HG02763 (cell line): ENCODE results near the gene THSD7B.

ENCODE experiments used
- ATAC-seq: cut with Tn5 transposase; IDR thresholded peaks from one replicate; pipeline ENCODE4 v1.9.1; 2021; ENCODE audit warnings: mild to moderate bottlenecking, moderate library complexity; ENCODE audit not compliant: unreplicated experiment

The THSD7B gene

GRCh38 chr2:137345994-137346393 lies 580.6 kb downstream of the THSD7B start:
- ATAC-seq: no peak

- no peak for ATAC-seq
Measured at GRCh38 chr2:137348301-137348700, 583.0 kb downstream of the THSD7B start.

GRCh38 chr2:137357634-137358033 lies 592.3 kb downstream of the THSD7B start:
- no peak for ATAC-seq

- ATAC-seq: no peak
Measured at GRCh38 chr2:137367361-137367760, 602.0 kb downstream of the THSD7B start.

- no peak for ATAC-seq
Measured at GRCh38 chr2:137369106-137369505, 603.8 kb downstream of the THSD7B start.

GRCh38 chr2:137379186-137379585 lies 613.8 kb downstream of the THSD7B start:
- ATAC-seq: no peak

GRCh38 chr2:137380610-137381009 lies 615.3 kb downstream of the THSD7B start:
- ATAC-seq: no peak

GRCh38 chr2:137381731-137382130 lies 616.4 kb downstream of the THSD7B start:
- ATAC-seq: no peak

- no peak for ATAC-seq
Measured at GRCh38 chr2:137383391-137383790, 618.0 kb downstream of the THSD7B start.

- ATAC-seq: no peak
Measured at GRCh38 chr2:137387044-137387443, 621.7 kb downstream of the THSD7B start.

- no peak for ATAC-seq
Measured at GRCh38 chr2:137405496-137405895, 640.2 kb downstream of the THSD7B start.

GRCh38 chr2:137411585-137411984 lies 646.2 kb downstream of the THSD7B start:
- no peak for ATAC-seq

GRCh38 chr2:137420744-137421143 lies 655.4 kb downstream of the THSD7B start:
- ATAC-seq: no peak

- no peak for ATAC-seq
Measured at GRCh38 chr2:137435162-137435561, 669.8 kb downstream of the THSD7B start.

- no peak for ATAC-seq
Measured at GRCh38 chr2:137437386-137437785, 672.0 kb downstream of the THSD7B start.

- ATAC-seq: no peak
Measured at GRCh38 chr2:137444970-137445369, 679.6 kb downstream of the THSD7B start.

- ATAC-seq: no peak
Measured at GRCh38 chr2:137449454-137449853, 684.1 kb downstream of the THSD7B start.

GRCh38 chr2:137454886-137455285 lies 689.5 kb downstream of the THSD7B start:
- ATAC-seq: no peak

- ATAC-seq: peak; percentile 77
Measured at GRCh38 chr2:137467246-137467862, 702.0 kb downstream of the THSD7B start.

GRCh38 chr2:137493261-137493660 lies 727.9 kb downstream of the THSD7B start:
- no peak for ATAC-seq

GRCh38 chr2:137500599-137500998 lies 735.3 kb downstream of the THSD7B start:
- ATAC-seq: no peak

GRCh38 chr2:137507237-137507636 lies 741.9 kb downstream of the THSD7B start:
- no peak for ATAC-seq

GRCh38 chr2:137508739-137509384 lies 743.5 kb downstream of the THSD7B start:
- no peak for ATAC-seq
